ENCODE results near the gene A4GALT.
"Not testable (repeated sequence)": the region's sequence is repeated elsewhere in the genome, so short reads cannot be mapped to it uniquely, and the experiment has no call there.

A4GALT gene

GRCh38 chr22:42754658-42755057 is 34.0 kb upstream of the A4GALT start:
- POLR2A ChIA-PET = interaction anchor here (0.9 kb wide), 1 partner anchor 10 kb away, joined by 3 read pairs; no protein-coding TSS in a partner anchor
- CTCF ChIA-PET = no interaction called here
- H3K4me3 ChIP-seq (ENCODE audit: low read depth, low read length) = no peak overlapping the region
- DNase-seq (ENCODE audit: low read depth, low spot score) = no peak
- TF ChIP-seq CTCF (IDR thresholded peaks at IDR 0.05; ENCODE audit: insufficient read depth, low read length, missing control alignments) = no peak

- ChIA-PET POLR2A (interaction anchor here (0.6 kb wide), 1 partner anchor 26 kb away, joined by 3 read pairs; no protein-coding TSS in a partner anchor), CTCF (interaction anchor here (0.7 kb wide), 1 partner anchor 132 kb away, joined by 3 read pairs; no protein-coding TSS in a partner anchor)
- no peak for TF ChIP-seq CTCF (IDR thresholded peaks at IDR 0.05; ENCODE audit: insufficient read depth, low read length, missing control alignments)
- no peak for DNase-seq (ENCODE audit: low read depth, low spot score)
- H3K4me3 ChIP-seq (ENCODE audit: low read depth, low read length) = no peak overlapping the region
These were observed 32.2 kb upstream of the A4GALT start for GRCh38 chr22:42752912-42753311.

DNA sequence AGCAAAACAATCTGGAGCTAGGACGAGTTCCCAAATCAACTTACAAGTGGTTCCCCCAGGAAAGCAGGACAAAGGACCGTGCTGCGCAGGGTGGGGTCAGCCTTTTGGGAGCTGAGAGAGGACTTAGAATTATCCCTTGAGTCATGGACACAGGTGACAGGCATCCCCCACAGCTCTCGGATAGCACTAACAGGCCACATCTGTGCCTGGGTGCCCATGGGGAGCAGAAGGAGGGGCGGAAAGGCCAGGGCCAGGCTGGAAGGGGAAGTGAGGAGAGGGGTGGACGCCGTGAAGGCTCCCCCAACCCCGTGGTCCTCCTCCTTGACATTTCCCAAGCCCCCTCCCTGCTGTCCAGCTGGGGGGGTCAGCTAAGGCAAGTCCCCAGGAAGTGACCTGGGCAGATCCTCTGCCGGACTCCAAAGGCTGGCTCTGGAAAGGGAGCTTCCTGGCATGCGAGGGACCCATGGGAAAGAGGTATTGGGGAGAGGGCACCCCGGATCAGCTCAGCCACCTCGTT is 31.6 kb upstream of the A4GALT start:
- TF ChIP-seq CTCF (IDR thresholded peaks at IDR 0.05; ENCODE audit: insufficient read depth, low read length, missing control alignments) = no peak
- no peak overlapping the region for H3K4me3 ChIP-seq (ENCODE audit: low read depth, low read length)
- ChIA-PET CTCF (interaction anchor here (0.7 kb wide), 1 partner anchor 131 kb away, joined by 3 read pairs; no protein-coding TSS in a partner anchor), POLR2A (interaction anchor here (0.6 kb wide), 1 partner anchor 26 kb away, joined by 3 read pairs; no protein-coding TSS in a partner anchor)
- no peak for DNase-seq (ENCODE audit: low read depth, low spot score)

DNA sequence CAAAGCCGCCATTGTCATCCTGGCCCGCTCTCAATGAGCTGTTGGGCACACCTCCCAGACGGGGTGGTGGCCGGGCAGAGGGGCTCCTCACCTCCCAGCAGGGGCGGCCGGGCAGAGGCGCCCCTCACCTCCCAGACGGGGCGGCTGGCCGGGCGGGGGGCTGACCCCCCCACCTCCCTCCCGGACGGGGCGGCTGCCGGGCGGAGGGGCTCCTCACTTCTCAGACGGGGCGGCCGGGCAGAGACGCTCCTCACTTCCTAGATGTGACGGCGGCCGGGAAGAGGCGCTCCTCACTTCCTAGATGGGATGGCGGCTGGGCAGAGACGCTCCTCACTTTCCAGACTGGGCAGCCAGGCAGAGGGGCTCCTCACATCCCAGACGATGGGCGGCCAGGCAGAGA is 29.8 kb upstream of the A4GALT start:
- H3K4me3 ChIP-seq (ENCODE audit: low read depth, low read length); DNase-seq (ENCODE audit: low read depth, low spot score); POLR2A ChIA-PET; CTCF ChIA-PET: not testable (repeated sequence)

DNA sequence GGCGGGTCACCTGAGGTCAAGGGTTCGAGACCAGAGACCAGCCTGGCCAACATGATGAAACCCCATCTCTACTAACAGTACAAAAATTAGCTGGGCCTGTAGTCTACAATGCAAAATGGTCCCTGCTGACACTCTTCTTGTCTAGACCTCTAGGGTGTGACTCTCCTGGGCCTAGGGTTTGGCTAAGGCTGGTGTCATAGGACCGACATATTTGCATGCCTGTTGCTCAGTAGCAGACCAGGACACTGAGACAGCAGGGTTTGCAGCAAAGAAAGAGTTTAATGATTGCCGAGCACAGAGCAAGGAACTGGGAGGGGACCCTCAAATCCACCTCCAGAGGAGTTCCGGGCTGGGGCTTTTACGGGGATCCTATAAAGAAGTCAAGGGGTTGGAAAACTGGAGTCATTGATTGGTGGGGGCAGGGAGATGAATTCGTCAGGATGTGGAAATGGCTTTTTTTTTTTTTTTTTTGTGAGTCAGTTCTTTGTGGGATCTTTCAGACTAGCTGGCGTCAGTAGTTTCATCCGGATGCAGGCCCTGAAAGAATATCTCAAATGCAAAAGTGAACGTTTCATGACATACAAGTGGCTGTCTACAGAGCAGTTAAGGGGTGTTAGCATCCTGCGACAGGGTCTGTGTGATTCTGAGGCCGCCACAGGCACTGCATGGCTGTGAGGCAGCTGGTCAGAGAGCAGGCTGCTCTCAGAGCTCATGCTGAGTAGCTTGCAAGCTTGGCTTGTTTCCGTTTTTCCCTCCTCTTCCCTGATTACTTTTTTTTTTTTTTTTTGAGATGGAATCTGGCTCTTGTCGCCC is 27.2 kb upstream of the A4GALT start:
- DNase-seq (ENCODE audit: low read depth, low spot score) = no peak
- ChIA-PET POLR2A (interaction anchor here (0.9 kb wide), 1 partner anchor 18 kb away, joined by 3 read pairs; no protein-coding TSS in a partner anchor), CTCF (interaction anchor here (1.6 kb wide), 1 partner anchor 33 kb away, joined by 5 read pairs; no protein-coding TSS in a partner anchor)
- no peak for TF ChIP-seq CTCF (IDR thresholded peaks at IDR 0.05; ENCODE audit: insufficient read depth, low read length, missing control alignments)
- no peak overlapping the region for H3K4me3 ChIP-seq (ENCODE audit: low read depth, low read length)

DNA sequence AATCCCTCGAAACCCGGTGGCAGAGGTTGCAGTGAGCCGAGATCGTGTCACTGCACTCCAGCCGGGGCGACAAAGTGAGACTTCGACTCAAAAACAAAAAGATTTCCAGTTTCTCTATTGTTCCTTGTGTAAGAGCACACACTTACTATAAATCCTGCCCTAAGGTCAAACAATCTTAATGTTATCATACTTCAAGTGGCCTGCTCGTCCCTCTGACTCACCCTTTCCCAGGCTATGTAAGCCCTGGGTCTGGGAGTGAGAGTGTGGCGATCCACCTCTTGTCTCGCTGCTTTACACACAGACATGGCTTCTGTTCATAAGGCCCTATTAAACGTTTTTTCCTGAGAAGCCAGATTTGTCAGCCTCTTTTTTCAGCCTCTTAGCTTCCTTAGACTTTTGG is 24.4 kb upstream of the A4GALT start:
- ChIA-PET POLR2A (no interaction called here), CTCF (interaction anchor here (1.5 kb wide), 1 partner anchor 75 kb away, joined by 4 read pairs; no protein-coding TSS in a partner anchor)
- no peak overlapping the region for H3K4me3 ChIP-seq (ENCODE audit: low read depth, low read length)
- no peak for TF ChIP-seq CTCF (IDR thresholded peaks at IDR 0.05; ENCODE audit: insufficient read depth, low read length, missing control alignments)
- no peak for DNase-seq (ENCODE audit: low read depth, low spot score)

Measured in AG04449 (cell line).